SK-N-SH treated with all-trans-retinoic acid at 6 μM for 48 hours (cell line): ENCODE results near the gene TOP3A.

Experiments
- ARNTL ChIP-seq: fragments of 450-650 bp; formaldehyde crosslinking; IDR thresholded peaks from 2 replicates; pipeline ENCODE4 v1.5.0; 2020; ENCODE audit warnings: low read depth, mild to moderate bottlenecking, moderate library complexity, borderline replicate concordance
- CSDC2 ChIP-seq: fragments of 250-450 bp; sonication (Bioruptor Pico); IDR thresholded peaks from 2 replicates; pipeline ENCODE4 v1.5.0; 2020; ENCODE audit warnings: mild to moderate bottlenecking, moderate library complexity
- ESRRG ChIP-seq: fragments of 250-450 bp; sonication (Bioruptor Pico); IDR thresholded peaks from 2 replicates; pipeline ENCODE4 v1.6.1; 2021; ENCODE audit warnings: mild to moderate bottlenecking
- PPARA ChIP-seq: fragments of 250-450 bp; sonication (Bioruptor Pico); IDR thresholded peaks from 2 replicates; pipeline ENCODE4 v1.5.0; 2020; ENCODE audit warnings: mild to moderate bottlenecking, borderline replicate concordance
- RARB ChIP-seq: fragments of 250-450 bp; sonication (Bioruptor Pico); IDR thresholded peaks from 2 replicates; pipeline ENCODE4 v1.8.0; 2021; ENCODE audit warnings: mild to moderate bottlenecking, moderate library complexity
- SNAI2 ChIP-seq: fragments of 250-450 bp; sonication (Bioruptor Pico); IDR thresholded peaks from 2 replicates; pipeline ENCODE4 v1.5.0; 2020; ENCODE audit warnings: mild to moderate bottlenecking, moderate library complexity
- TOX ChIP-seq: fragments of 250-450 bp; sonication (Bioruptor Pico); IDR thresholded peaks from 2 replicates; pipeline ENCODE4 v1.8.0; 2021; ENCODE audit warnings: mild to moderate bottlenecking, moderate library complexity, borderline replicate concordance
- ZFP30 ChIP-seq: fragments of 450-650 bp; formaldehyde crosslinking; IDR thresholded peaks from 2 replicates; pipeline ENCODE4 v1.5.0; 2022; ENCODE audit warnings: mild to moderate bottlenecking, moderate library complexity
- ZNF565 ChIP-seq: fragments of 450-650 bp; formaldehyde crosslinking; conservative IDR thresholded peaks from 2 replicates; pipeline ENCODE4 v1.5.0; 2020; ENCODE audit warnings: low read depth, mild to moderate bottlenecking, moderate library complexity
- ZNF70 ChIP-seq: fragments of 450-650 bp; formaldehyde crosslinking; IDR thresholded peaks from 2 replicates; pipeline ENCODE4 v1.5.0; 2020; ENCODE audit warnings: mild to moderate bottlenecking, moderate library complexity
- ZNF8 ChIP-seq: fragments of 450-650 bp; formaldehyde crosslinking; IDR thresholded peaks from 2 replicates; pipeline ENCODE4 v1.5.0; 2020; ENCODE audit warnings: mild to moderate bottlenecking, moderate library complexity
- TF ChIP-seq, protein P1 (sequence below): fragments of 250-450 bp; sonication (Bioruptor Pico); IDR thresholded peaks from 2 replicates; pipeline ENCODE4 v1.8.0; 2020; ENCODE audit warnings: mild to moderate bottlenecking, moderate library complexity, borderline replicate concordance
- TF ChIP-seq, protein P2 (sequence below): fragments of 250-450 bp; sonication (Bioruptor Pico); IDR thresholded peaks from 2 replicates; pipeline ENCODE4 v1.5.0; 2020; ENCODE audit warnings: mild to moderate bottlenecking, moderate library complexity

DNA sequence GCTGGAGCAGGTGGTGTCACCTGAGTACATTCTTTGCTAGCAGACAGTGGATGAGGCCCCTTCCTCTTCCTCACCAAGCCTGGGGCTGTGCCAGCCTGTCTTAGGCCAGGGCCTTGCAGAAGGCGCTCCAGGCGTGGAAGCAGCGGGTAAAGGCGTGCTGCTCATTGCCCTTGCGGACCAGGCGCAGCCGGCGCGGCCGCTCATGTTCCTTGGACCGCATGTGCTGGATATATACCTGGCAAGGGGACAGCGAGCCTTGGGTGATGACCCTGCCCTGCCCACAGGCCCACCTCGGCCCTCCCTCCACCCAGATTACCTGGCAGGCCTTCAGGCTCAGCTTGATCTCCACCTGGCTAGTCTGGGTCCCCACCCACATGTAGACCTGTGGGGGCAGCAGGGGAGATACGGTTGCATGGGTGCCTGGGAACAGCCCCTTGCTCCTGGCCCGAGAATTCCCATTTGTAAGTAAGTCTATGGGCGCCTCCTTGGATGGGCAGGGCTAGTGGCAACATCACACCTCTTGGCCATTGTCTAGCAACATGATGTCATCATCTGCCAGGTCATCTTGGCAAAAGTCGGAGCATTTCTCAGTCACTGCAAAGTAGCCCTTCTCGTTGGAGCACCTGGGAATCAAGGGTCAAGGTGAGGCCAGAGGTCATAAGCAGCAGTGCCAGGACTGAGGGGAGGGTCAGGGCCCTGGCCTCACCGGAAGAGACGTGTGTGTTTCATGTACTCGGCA, 69.6 kb downstream of the TOP3A start:
- TF ChIP-seq ARNTL (CRISPR knock-in tag) (no peak), ZNF565 (no peak), TOX (CRISPR knock-in tag) (no peak), RARB (CRISPR knock-in tag) (no peak), ZNF70 (CRISPR knock-in tag) (no peak), ZFP30 (CRISPR knock-in tag) (no peak), ZNF8 (CRISPR knock-in tag) (no peak), SNAI2 (CRISPR knock-in tag) (no peak), PPARA (no peak), CSDC2 (no peak), ESRRG (no peak)
- TF ChIP-seq, protein P1, sequence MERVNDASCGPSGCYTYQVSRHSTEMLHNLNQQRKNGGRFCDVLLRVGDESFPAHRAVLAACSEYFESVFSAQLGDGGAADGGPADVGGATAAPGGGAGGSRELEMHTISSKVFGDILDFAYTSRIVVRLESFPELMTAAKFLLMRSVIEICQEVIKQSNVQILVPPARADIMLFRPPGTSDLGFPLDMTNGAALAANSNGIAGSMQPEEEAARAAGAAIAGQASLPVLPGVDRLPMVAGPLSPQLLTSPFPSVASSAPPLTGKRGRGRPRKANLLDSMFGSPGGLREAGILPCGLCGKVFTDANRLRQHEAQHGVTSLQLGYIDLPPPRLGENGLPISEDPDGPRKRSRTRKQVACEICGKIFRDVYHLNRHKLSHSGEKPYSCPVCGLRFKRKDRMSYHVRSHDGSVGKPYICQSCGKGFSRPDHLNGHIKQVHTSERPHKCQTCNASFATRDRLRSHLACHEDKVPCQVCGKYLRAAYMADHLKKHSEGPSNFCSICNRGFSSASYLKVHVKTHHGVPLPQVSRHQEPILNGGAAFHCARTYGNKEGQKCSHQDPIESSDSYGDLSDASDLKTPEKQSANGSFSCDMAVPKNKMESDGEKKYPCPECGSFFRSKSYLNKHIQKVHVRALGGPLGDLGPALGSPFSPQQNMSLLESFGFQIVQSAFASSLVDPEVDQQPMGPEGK (CRISPR knock-in tag) = no peak
- TF ChIP-seq, protein P2, sequence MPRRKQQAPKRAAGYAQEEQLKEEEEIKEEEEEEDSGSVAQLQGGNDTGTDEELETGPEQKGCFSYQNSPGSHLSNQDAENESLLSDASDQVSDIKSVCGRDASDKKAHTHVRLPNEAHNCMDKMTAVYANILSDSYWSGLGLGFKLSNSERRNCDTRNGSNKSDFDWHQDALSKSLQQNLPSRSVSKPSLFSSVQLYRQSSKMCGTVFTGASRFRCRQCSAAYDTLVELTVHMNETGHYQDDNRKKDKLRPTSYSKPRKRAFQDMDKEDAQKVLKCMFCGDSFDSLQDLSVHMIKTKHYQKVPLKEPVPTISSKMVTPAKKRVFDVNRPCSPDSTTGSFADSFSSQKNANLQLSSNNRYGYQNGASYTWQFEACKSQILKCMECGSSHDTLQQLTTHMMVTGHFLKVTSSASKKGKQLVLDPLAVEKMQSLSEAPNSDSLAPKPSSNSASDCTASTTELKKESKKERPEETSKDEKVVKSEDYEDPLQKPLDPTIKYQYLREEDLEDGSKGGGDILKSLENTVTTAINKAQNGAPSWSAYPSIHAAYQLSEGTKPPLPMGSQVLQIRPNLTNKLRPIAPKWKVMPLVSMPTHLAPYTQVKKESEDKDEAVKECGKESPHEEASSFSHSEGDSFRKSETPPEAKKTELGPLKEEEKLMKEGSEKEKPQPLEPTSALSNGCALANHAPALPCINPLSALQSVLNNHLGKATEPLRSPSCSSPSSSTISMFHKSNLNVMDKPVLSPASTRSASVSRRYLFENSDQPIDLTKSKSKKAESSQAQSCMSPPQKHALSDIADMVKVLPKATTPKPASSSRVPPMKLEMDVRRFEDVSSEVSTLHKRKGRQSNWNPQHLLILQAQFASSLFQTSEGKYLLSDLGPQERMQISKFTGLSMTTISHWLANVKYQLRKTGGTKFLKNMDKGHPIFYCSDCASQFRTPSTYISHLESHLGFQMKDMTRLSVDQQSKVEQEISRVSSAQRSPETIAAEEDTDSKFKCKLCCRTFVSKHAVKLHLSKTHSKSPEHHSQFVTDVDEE = no peak
